D341Med (cell line): ENCODE measurements around the gene TACC2.
A peak's percentile ranks its signal among the peaks of the same experiment; 100 is the strongest.
"Not testable (repeated sequence)": the region's sequence is repeated elsewhere in the genome, so short reads cannot be mapped to it uniquely, and the experiment has no call there.

Source experiments
- DNase-seq: peaks from one replicate; pipeline ENCODE4 v3.0.0; 2012; ENCODE audit warnings: low spot score

Gene TACC2

DNA sequence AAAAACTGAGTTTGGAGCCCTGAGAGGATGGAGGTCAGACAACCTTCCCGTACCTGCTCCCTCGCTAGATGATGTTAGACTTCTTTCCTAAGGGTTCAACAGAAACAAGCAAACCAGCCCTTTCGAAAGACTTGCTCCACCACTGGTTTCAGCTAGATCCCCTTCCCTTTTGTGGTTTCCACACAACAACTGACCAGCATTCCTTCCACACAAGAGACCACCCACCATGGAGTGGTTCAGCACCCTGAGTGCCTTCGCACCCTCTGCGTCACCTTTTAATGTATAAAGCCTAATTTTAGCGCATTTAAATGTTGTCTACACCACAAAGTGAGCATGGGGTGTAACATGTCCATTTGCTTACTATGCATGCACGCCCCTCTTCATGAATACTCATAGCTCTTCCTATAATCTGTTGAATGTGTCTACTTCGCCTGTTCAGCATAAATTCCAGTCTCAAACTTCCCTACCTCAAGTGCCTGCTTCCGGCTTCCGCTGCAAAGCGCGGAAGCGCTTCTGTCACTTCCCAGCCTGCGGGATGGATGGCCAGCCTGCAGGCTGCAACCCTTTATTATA, 69.0 kb downstream of the TACC2 start:
- DNase-seq, result no peak

GRCh38 chr10:122060250-122060649, 71.3 kb downstream of the TACC2 start:
- DNase-seq, result no peak

- DNase-seq, result peak; percentile 31
These were observed 74.1 kb downstream of the TACC2 start for GRCh38 chr10:122062831-122063674.

DNA sequence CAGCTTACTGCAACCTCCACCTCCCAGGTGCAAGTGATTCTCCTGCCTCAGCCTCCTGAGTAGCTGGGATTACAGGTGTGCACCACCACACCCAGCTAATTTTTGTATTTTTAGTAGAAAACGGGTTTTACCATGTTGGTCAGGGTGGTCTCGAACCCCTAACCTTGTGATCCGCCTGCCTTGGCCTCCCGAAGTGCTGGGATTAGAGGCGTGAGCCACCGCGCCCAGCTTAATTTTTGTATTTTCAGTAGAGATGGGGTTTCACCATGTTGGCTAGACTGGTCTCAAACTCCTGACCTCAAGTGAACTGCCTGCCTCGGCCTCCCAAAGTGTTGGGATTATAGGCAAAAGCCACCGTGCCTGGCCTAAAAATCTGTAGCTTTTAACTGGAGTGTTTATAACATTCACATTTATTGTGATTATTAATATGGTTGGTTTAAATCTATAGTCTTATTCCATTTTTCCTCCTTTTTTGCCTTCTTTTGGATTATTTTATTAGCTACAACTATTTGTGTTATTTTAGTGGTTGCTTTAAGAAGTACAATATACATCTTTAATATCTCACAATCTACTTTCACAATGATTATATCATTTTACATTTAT, 77.5 kb downstream of the TACC2 start:
- DNase-seq, result not testable (repeated sequence)

DNA sequence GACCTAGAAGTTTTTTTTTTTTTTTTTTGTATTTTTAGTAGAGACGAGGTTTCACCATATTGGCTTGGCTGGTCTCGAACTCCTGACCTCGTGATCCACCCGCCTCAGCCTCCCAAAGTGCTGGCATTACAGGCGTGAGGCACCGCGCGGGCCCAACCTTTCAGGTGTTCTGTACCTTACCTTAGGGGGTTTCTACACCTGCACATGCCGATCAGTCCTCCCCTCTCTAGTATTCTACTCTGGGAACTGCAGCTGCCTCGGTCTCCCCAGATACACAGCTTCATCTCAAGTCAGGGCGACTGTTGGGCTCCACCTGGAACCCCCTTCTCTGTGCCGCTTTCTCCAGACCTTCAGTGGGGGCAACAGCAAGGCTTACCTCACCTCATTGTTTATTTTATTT, 79.9 kb downstream of the TACC2 start:
- DNase-seq, result no peak

DNA sequence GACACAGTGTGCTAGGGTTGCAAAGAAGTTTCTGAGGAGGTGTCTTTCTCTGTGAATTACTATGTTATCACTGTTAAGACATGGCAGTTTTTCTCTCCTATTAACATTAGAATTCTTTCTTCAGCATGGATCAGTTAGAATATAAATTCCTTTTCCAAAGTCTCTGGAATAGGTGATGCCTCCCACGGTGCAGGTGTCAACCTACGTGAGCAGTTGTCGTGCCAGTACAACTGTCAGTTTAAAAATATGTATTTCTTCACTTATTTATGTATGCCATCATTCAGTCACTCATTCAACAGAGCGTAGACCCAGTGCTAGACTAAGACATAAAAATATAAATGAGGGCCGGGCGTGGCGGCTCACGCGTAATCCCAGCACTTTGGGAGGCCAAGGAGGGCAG, 83.5 kb downstream of the TACC2 start:
- no peak for DNase-seq

- DNase-seq, result no peak
These were observed 84.5 kb downstream of the TACC2 start for GRCh38 chr10:122073508-122073907.

GRCh38 chr10:122075171-122075570, 86.2 kb downstream of the TACC2 start:
- DNase-seq, result no peak

DNA sequence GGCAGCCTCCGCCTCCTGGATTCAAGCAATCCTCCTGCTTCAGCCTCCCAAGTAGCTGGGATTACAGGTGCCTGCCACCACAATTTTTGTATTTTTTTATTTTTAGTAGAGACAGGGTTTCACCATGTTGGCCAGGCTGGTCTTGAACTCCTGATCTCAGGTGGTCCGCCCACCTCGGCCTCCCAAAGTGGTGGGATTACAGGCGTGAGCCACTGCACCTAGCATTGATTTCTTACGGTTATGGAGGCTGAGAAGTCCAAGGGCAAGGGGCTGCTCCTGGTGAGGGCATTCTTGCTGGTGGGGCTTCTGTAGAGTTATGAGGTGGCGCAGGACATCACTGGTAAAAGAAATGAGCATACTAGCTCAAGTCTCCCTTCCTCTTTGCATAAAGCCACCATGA, 86.9 kb downstream of the TACC2 start:
- DNase-seq, result not testable (repeated sequence)

DNA sequence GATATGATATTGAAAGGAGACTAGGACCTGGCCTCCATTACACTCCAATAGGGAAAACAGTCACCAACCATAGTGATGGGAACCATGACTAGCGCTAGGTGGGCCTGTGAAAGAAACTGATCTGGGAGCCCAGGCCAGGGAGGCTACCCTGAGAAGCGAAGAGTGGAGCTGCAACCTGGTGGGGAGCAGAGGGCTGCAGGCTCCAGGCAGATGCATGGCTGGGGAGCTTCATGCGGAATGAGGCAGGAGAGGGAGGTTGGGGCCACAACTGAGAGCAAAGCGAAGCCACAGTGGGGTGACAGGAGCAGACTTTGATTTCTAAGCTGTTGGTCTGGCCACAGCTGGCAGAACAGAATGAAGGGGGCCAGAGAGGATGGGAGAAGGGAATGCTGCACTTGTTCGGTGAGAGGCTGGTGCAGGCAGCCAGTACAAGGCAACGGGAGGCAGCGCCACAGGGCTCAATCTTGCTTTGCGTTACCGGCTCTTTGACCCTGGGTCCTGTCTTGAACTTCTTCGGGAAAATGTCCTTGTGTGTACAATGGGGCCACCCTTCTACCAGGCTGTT, 88.4 kb downstream of the TACC2 start:
- DNase-seq, result no peak

DNA sequence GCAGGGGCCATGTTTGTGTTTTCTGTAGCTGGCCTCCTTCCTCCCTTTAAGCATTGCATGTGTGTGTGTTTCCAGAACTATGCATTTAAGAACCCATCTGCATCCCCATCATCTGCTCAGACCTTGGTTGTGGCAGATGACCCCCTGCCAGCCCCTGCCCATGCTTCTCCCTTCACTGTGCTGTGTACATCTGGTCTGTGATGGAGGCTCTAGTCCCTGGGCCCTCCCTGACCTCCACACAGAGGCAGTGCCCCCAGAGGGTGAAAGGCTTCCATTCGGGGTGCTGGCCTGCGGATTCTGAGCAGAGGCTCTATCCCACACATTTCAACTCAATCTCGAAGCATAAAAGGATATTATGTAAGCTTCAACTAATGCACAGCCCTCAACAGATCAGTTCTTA, 89.4 kb downstream of the TACC2 start:
- DNase-seq, result no peak

GRCh38 chr10:122078965-122079795, 90.2 kb downstream of the TACC2 start:
- DNase-seq, result no peak

DNA sequence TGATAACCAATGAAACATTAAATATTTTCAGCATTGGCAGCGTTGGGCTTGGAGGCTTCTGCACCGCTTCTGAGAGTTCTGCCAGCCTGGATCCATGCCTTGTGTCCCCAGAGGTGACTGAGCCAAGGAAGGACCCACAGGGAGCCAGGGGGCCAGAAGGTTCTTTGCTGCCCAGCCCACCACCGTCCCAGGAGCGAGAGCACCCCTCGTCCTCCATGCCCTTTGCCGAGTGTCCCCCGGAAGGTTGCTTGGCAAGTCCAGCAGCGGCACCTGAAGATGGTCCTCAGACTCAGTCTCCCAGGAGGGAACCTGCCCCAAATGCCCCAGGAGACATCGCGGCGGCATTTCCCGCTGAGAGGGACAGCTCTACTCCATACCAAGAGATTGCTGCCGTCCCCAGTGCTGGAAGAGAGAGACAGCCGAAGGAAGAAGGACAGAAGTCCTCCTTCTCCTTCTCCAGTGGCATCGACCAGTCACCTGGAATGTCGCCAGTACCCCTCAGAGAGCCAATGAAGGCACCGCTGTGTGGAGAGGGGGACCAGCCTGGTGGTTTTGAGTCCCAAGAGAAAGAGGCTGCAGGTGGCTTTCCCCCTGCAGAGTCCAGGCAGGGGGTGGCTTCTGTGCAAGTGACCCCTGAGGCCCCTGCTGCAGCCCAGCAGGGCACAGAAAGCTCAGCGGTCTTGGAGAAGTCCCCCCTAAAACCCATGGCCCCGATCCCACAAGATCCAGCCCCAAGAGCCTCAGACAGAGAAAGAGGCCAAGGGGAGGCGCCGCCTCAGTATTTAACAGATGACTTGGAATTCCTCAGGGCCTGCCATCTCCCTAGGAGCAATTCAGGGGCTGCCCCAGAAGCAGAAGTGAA, 93.9 kb downstream of the TACC2 start:
- no peak for DNase-seq

- no peak for DNase-seq
These were observed 94.6 kb downstream of the TACC2 start for GRCh38 chr10:122083478-122084025.

GRCh38 chr10:122084286-122085041, 95.5 kb downstream of the TACC2 start:
- no peak for DNase-seq

DNA sequence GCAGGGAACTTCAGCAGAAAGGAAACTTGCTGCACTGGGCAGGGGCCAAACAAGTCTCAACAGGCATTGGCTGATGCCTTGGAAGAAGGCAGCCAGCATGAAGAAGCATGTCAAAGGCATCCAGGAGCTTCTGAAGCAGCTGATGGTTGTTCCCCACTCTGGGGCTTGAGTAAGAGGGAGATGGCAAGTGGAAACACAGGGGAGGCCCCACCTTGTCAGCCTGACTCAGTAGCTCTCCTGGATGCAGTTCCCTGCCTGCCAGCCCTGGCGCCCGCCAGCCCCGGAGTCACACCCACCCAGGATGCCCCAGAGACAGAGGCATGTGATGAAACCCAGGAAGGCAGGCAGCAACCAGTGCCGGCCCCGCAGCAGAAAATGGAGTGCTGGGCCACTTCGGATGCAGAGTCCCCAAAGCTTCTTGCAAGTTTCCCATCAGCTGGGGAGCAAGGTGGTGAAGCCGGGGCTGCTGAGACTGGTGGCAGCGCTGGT, 96.5 kb downstream of the TACC2 start:
- DNase-seq, result no peak

DNA sequence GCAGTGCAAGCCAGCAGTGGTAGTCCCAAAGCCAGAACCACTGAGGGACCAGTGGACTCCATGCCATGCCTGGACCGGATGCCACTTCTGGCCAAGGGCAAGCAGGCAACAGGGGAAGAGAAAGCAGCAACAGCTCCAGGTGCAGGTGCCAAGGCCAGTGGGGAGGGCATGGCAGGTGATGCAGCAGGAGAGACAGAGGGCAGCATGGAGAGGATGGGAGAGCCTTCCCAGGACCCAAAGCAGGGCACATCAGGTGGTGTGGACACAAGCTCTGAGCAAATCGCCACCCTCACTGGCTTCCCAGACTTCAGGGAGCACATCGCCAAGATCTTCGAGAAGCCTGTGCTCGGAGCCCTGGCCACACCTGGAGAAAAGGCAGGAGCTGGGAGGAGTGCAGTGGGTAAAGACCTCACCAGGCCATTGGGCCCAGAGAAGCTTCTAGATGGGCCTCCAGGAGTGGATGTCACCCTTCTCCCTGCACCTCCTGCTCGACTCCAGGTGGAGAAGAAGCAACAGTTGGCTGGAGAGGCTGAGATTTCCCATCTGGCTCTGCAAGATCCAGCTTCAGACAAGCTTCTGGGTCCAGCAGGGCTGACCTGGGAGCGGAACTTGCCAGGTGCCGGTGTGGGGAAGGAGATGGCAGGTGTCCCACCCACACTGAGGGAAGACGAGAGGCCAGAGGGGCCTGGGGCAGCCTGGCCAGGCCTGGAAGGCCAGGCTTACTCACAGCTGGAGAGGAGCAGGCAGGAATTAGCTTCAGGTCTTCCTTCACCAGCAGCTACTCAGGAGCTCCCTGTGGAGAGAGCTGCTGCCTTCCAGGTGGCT, 97.7 kb downstream of the TACC2 start:
- no peak for DNase-seq

GRCh38 chr10:122087436-122087835, 98.5 kb downstream of the TACC2 start:
- no peak for DNase-seq
